HepG2 (cell line): ENCODE measurements around the gene UBL7. TPM values are rescaled to one million over a fixed set of nuclear protein-coding genes. Genes with fewer than 3 reads are reported as not detected.

Experiments
- ATAC-seq: fragments of 200-7000 bp; cut with Tn5 transposase; 3 replicates; pipeline ENCODE4 v1.9.1; 2020; ENCODE audit warnings: mild to moderate bottlenecking, moderate library complexity
- BruUV-seq: library from RNA; stranded (reverse); fragments of 400-500 nt; replicated peaks from 2 replicates; lab custom pipeline; 2021; lab: Mats Ljungman, UMichigan
- CTCF ChIA-PET: fragments of 300-600 bp; formaldehyde crosslinking; extraction: SDS; loops from one replicate; lab custom pipeline; 2021; ENCODE audit warnings: low total read pairs, inconsistent platforms, low intra/inter-chr PET ratio; lab: Yijun Ruan, JAX
- POLR2A ChIA-PET: fragments of 350-600 bp; sonication (Branson Sonifier 250); formaldehyde crosslinking; loops from one replicate; lab custom pipeline; 2020; ENCODE audit warnings: antibody characterized with exemption, inconsistent platforms; lab: Yijun Ruan, JAX
- DNase-seq: peaks from one replicate; pipeline ENCODE4 v3.0.0-alpha.2; 2015; ENCODE audit warnings: low spot score
- FAIRE-seq: peaks from 3 replicates; lab custom pipeline; 2011; peaks lifted over from hg19 to GRCh38; lab: Jason Lieb, UNC
- H2AFZ ChIP-seq: one replicate; pipeline ENCODE4 v1.6.1; 2011; ENCODE audit warnings: low read length, inconsistent platforms
- H3K27ac ChIP-seq: fragments of 300-600 bp; 3 replicates; pipeline ENCODE4 v1.8.0; 2011; ENCODE audit warnings: mixed run types, mild to moderate bottlenecking, mixed read lengths, low read length, inconsistent platforms; ENCODE audit not compliant: insufficient read depth; ENCODE audit errors: extremely low read length
- H3K27me3 ChIP-seq, 2 experiments: fragments of 200-600 bp in 1 of 2; 2 replicates in 1 of 2; 3 replicates in 1 of 2; pipeline versions ENCODE4 v1.6.0 to v1.8.0; 2011; ENCODE audit warnings: low read length in 2 of 2, mild to moderate bottlenecking in 2 of 2, moderate library complexity in 2 of 2, inconsistent platforms in 1 of 2; ENCODE audit not compliant: insufficient read depth in 2 of 2, control insufficient read depth in 1 of 2
- H3K36me3 ChIP-seq, 2 experiments: fragments of 200-600 bp in 1 of 2; replicated peaks in 1 of 2; 2 replicates in 1 of 2; 3 replicates in 1 of 2; pipeline versions ENCODE4 v1.5.1 to v1.8.0; 2011; ENCODE audit warnings: low read length in 2 of 2, inconsistent platforms in 1 of 2; ENCODE audit not compliant: insufficient read depth in 2 of 2, control insufficient read depth in 1 of 2
- H3K4me1 ChIP-seq: 2 replicates; pipeline ENCODE4 v1.5.1; 2012; ENCODE audit warnings: low read length, inconsistent platforms; ENCODE audit not compliant: insufficient read depth
- H3K4me2 ChIP-seq: 2 replicates; pipeline ENCODE4 v1.6.0; 2011; ENCODE audit warnings: low read depth, low read length, inconsistent platforms
- H3K4me3 ChIP-seq, 3 experiments: fragments of 200-600 bp in 1 of 3; sonication (generic), shearing (Covaris generic) in 1 of 3; replicated peaks in 1 of 3; 2 replicates each; pipeline ENCODE4 v1.5.1; 2011 to 2016; ENCODE audit warnings: low read length in 3 of 3, inconsistent platforms in 2 of 3, low read depth in 2 of 3, mild to moderate bottlenecking in 2 of 3, control low read depth in 1 of 3, mixed read lengths in 1 of 3; ENCODE audit not compliant: insufficient read depth in 1 of 3
- H3K79me2 ChIP-seq: one replicate; pipeline ENCODE4 v1.6.1; 2011; ENCODE audit warnings: low read length, inconsistent platforms; ENCODE audit not compliant: insufficient read depth
- H3K9ac ChIP-seq: 2 replicates; pipeline ENCODE4 v1.6.0; 2011; ENCODE audit warnings: mild to moderate bottlenecking, low read depth, low read length, inconsistent platforms; ENCODE audit not compliant: insufficient read depth
- H3K9me3 ChIP-seq: 2 replicates; pipeline ENCODE4 v1.5.1; 2012; ENCODE audit warnings: mild to moderate bottlenecking, low read length
- H4K20me1 ChIP-seq: 2 replicates; pipeline ENCODE4 v1.6.0; 2011; ENCODE audit warnings: inconsistent platforms, mild to moderate bottlenecking, low read length, moderate library complexity; ENCODE audit not compliant: insufficient read depth
- CSRNP1 ChIP-seq: sonication (generic); formaldehyde crosslinking; IDR thresholded peaks from 2 replicates; pipeline ENCODE4 v1.8.1; 2023; ENCODE audit warnings: mild to moderate bottlenecking, missing genetic modification reagents
- FOXM1 ChIP-seq: sonication (generic); formaldehyde crosslinking; IDR thresholded peaks from 2 replicates; pipeline ENCODE4 v1.5.0; 2020; ENCODE audit warnings: missing genetic modification reagents
- HNRNPUL1 ChIP-seq: fragments of 200-400 bp; formaldehyde crosslinking; IDR thresholded peaks from 2 replicates; pipeline ENCODE4 v1.6.1; 2017; ENCODE audit warnings: low read depth, mild to moderate bottlenecking, low read length, moderate library complexity
- KDM6A ChIP-seq: IDR thresholded peaks from 2 replicates; pipeline ENCODE4 v1.6.1; 2016; ENCODE audit warnings: low read depth
- MZF1 ChIP-seq: sonication (generic); formaldehyde crosslinking; IDR thresholded peaks from 2 replicates; pipeline ENCODE4 v1.8.1; 2023; ENCODE audit warnings: mild to moderate bottlenecking, missing genetic modification reagents, borderline replicate concordance
- PHF8 ChIP-seq: sonication (generic); formaldehyde crosslinking; IDR thresholded peaks from 2 replicates; pipeline ENCODE4 v1.5.0; 2020; ENCODE audit warnings: missing genetic modification reagents
- YEATS2 ChIP-seq: sonication (generic); formaldehyde crosslinking; IDR thresholded peaks from 2 replicates; pipeline ENCODE4 v1.4.0; 2020; ENCODE audit warnings: missing genetic modification reagents, borderline replicate concordance
- ZFP37 ChIP-seq: sonication (generic); formaldehyde crosslinking; IDR thresholded peaks from 2 replicates; pipeline ENCODE4 v1.4.0; 2020; ENCODE audit warnings: missing genetic modification reagents, borderline replicate concordance
- ZGPAT ChIP-seq: IDR thresholded peaks from 2 replicates; pipeline ENCODE4 v1.6.1; 2016; ENCODE audit warnings: mild to moderate bottlenecking
- ZNF232 ChIP-seq: sonication (generic); formaldehyde crosslinking; IDR thresholded peaks from 2 replicates; pipeline ENCODE4 v1.4.0; 2020; ENCODE audit warnings: missing genetic modification reagents, borderline replicate concordance
- ZNF510 ChIP-seq: sonication (generic); formaldehyde crosslinking; IDR thresholded peaks from 2 replicates; pipeline ENCODE4 v1.4.0; 2020; ENCODE audit warnings: low read depth, mild to moderate bottlenecking, missing genetic modification reagents
- ZNF777 ChIP-seq: sonication (generic); formaldehyde crosslinking; IDR thresholded peaks from 2 replicates; pipeline ENCODE4 v1.4.0; 2020; ENCODE audit warnings: missing genetic modification reagents
- WGBS: methylation state at CpG from one replicate; pipeline ENCODE4 v1.1.6; 2017; ENCODE audit warnings: low lambda C conversion rate; 5-methylcytosine and 5-hydroxymethylcytosine counted together
- in situ Hi-C: cut with HindIII; loops from 2 replicates; pipeline ENCODE4 v1.10.0; 2017; ENCODE audit warnings: low pct_unique_long_range_greater_than_20kb; ENCODE audit not compliant: extremely low pct_ligation_motif_present
- intact Hi-C: fragments of 100-400 bp; cut with micrococcal nuclease; formaldehyde crosslinking; loops from one replicate; pipeline ENCODE4 v1.10.0; 2022; ENCODE audit not compliant: unreplicated experiment
- polyA plus RNA-seq, 8 experiments: library from polyadenylated mRNA; depleted of rRNA in 3 of 8; stranded (reverse) in 7 of 8; unstranded in 1 of 8; fragments of >200 nt; fragmentation: Illumina TruSeq in 4 of 8; extraction: Trizol in 4 of 8; gene quantifications; 2 replicates each; pipeline versions ENCODE4 v1.2.1 to v1.2.3, GENCODE V29; 2011 to 2016; ENCODE audit warnings: low read depth in 4 of 8, missing spikeins in 1 of 8, mixed read lengths in 1 of 8; ENCODE audit not compliant: insufficient read depth in 1 of 8
- total RNA-seq, 5 experiments: library from RNA; depleted of rRNA; stranded (reverse); fragments of >200 nt; fragmentation: Illumina TruSeq; extraction: Trizol; gene quantifications; 2 replicates each; pipeline ENCODE4 v1.2.3, GENCODE V29; 2016; ENCODE audit warnings: low read depth in 1 of 5
- TF ChIP-seq, protein P1 (sequence below): sonication (generic); formaldehyde crosslinking; IDR thresholded peaks from 2 replicates; pipeline ENCODE4 v1.8.1; 2023; ENCODE audit warnings: mild to moderate bottlenecking, missing genetic modification reagents, borderline replicate concordance
- TF ChIP-seq, protein P2 (sequence below): sonication (generic); formaldehyde crosslinking; IDR thresholded peaks from 2 replicates; pipeline ENCODE4 v1.9.0; 2021; ENCODE audit warnings: missing genetic modification reagents, borderline replicate concordance
- TF ChIP-seq, protein P3 (sequence below): sonication (generic); formaldehyde crosslinking; IDR thresholded peaks from 2 replicates; pipeline ENCODE4 v1.5.1; 2020; ENCODE audit warnings: mild to moderate bottlenecking, missing genetic modification reagents

UBL7 gene
- total and polyA plus RNA-seq, 2 of the 13 experiments (the other 11 are each of a cell fraction or from before 2014, with no cell fraction given), result 55.0 to 63.5 TPM

DNA sequence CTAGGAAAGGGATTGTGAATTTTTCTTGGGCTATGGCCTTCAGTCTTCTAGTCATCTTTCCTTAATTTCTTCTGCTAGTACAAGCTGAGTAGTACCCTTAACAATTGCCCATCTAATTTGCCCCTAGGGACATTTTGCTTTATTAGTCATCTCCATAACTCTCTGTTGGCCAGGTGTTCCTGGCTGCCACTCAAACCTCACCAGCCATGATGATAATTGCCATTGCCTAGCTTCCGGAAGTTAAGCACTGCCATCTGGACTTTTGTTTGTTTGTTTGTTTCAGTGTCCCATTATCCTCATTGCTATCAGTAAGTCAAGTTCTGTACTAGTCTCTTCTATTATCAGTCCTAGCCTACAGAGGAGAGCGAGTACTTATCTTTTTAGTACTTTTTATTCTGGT lies 36.6 kb upstream of the UBL7 start:
- Histone ChIP-seq H3K79me2 (no peaks in the 10 kb centered on the region), H3K4me1 (no peaks in the 10 kb centered on the region), H3K9ac (no peak overlapping the region), H3K27me3 (no peaks in the 10 kb centered on the region), H2AFZ (no peak overlapping the region), H3K27ac (no peak overlapping the region), H3K9me3 (no peaks in the 10 kb centered on the region), H3K4me3 (no peak overlapping the region), H3K36me3 (0 out of 5 replicates have a peak, but pooled peaks cover 0 to 4% of the 10 kb centered on the region in 2 experiments), H4K20me1 (no peaks in the 10 kb centered on the region), H3K4me2 (no peak overlapping the region)
- ATAC-seq, result no peak
- CTCF ChIA-PET, result no interaction called here
- intact Hi-C loops (no loop called here), in situ Hi-C loops (no loop called here)
- POLR2A ChIA-PET, result no interaction called here
- no peak for FAIRE-seq
- no peak for DNase-seq
- BruUV-seq, result no TSS peak
- TF ChIP-seq, protein P1, sequence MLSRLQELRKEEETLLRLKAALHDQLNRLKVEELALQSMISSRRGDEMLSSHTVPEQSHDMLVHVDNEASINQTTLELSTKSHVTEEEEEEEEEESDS (CRISPR knock-in tag), result no peak
- no peak for TF ChIP-seq PHF8 (CRISPR knock-in tag)
- TF ChIP-seq YEATS2 (CRISPR knock-in tag), result no peak
- no peak for TF ChIP-seq KDM6A (CRISPR knock-in tag)
- no peak for TF ChIP-seq MZF1
- TF ChIP-seq, protein P2, sequence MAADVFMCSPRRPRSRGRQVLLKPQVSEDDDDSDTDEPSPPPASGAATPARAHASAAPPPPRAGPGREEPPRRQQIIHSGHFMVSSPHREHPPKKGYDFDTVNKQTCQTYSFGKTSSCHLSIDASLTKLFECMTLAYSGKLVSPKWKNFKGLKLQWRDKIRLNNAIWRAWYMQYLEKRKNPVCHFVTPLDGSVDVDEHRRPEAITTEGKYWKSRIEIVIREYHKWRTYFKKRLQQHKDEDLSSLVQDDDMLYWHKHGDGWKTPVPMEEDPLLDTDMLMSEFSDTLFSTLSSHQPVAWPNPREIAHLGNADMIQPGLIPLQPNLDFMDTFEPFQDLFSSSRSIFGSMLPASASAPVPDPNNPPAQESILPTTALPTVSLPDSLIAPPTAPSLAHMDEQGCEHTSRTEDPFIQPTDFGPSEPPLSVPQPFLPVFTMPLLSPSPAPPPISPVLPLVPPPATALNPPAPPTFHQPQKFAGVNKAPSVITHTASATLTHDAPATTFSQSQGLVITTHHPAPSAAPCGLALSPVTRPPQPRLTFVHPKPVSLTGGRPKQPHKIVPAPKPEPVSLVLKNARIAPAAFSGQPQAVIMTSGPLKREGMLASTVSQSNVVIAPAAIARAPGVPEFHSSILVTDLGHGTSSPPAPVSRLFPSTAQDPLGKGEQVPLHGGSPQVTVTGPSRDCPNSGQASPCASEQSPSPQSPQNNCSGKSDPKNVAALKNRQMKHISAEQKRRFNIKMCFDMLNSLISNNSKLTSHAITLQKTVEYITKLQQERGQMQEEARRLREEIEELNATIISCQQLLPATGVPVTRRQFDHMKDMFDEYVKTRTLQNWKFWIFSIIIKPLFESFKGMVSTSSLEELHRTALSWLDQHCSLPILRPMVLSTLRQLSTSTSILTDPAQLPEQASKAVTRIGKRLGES (CRISPR knock-in tag), result no peak
- no peak for TF ChIP-seq FOXM1 (CRISPR knock-in tag)
- TF ChIP-seq CSRNP1 (CRISPR knock-in tag), result no peak
- TF ChIP-seq HNRNPUL1, result no peak
- TF ChIP-seq, protein P3, sequence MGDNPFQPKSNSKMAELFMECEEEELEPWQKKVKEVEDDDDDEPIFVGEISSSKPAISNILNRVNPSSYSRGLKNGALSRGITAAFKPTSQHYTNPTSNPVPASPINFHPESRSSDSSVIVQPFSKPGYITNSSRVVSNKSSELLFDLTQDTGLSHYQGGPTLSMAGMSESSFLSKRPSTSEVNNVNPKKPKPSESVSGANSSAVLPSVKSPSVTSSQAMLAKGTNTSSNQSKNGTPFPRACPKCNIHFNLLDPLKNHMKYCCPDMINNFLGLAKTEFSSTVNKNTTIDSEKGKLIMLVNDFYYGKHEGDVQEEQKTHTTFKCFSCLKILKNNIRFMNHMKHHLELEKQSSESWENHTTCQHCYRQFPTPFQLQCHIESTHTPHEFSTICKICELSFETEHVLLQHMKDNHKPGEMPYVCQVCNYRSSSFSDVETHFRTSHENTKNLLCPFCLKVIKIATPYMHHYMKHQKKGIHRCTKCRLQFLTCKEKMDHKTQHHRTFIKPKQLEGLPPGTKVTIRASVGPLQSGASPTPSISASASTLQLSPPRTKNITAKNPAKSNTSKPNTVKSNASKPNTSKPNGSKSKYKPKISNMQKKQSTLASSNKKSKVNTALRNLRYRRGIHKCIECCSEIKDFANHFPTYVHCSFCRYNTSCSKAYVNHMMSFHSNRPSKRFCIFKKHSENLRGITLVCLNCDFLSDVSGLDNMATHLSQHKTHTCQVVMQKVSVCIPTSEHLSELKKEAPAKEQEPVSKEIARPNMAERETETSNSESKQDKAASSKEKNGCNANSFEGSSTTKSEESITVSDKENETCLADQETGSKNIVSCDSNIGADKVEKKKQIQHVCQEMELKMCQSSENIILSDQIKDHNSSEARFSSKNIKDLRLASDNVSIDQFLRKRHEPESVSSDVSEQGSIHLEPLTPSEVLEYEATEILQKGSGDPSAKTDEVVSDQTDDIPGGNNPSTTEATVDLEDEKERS (CRISPR knock-in tag), result no peak
- no peak for TF ChIP-seq ZNF232 (CRISPR knock-in tag)
- TF ChIP-seq ZFP37, result no peak
- TF ChIP-seq ZGPAT (CRISPR knock-in tag), result no peak
- no peak for TF ChIP-seq ZNF777
- no peak for TF ChIP-seq ZNF510 (CRISPR knock-in tag)
- 97% methylated on average over 2 of the region's 2 CpGs for WGBS
